Stimulated activated CD8-positive, alpha-beta memory T cell treated with anti-CD3 and anti-CD28 coated beads, Interleukin-12 subunit alpha, Interleukin-12 subunit beta, amount 100 ng/mL, for 1 hour (primary cell): Measurements from ENCODE around the gene ACOX1.

Experiments used
- DNase-seq: peaks from one replicate; pipeline ENCODE4 v3.0.0-alpha.2; 2020; ENCODE audit warnings: low read depth

The ACOX1 gene

DNA sequence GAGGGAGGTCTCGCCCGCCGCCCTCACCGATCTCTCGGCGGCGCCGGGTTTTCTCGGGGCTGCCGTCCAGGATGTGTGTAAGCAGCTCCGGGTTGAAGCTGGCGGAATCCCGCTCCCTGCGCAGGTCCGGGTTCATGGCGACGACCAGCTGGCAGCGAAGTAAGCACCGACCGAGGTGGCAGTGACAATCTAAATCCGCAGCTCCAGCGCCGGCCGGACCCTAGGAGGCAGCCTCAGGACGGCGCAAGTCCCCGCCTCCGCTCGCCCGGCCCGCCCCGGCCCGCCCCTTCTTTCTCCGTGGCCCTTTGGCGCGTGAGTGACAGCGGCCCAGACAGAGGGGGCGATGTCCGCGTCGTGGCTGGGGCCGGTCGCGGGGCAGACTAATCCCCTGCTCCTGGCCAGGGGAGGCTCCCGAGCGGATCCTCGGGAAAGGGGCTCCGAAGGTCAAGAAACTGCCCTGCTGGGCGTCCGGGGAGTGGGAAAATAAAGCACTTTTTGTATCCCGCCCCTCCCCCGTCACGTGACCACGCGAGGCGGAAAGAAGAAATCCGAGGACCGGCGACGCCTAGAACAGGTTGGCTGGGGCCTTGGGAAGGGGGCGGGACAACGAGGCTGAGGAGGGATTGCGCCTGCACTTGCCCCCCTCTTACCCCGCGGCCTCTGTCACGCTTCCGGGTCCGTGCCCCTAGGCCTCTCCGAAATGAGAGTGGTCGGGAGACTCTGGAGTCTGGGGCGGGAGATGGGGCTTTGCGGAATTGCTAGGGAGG lies at the start of gene ACOX1, which contains the start of gene TEN1:
Gene ACOX1, minus strand, starts transcription at position 229 of the 767 bp plus-strand sequence. Its CDS starts 93 bp downstream, at position 136.
Gene TEN1, plus strand, starts transcription at position 303 of the 767 bp plus-strand sequence. CDS start 6,953 bp downstream, outside the sequence.
- DNase-seq: peak; percentile 96

DNA sequence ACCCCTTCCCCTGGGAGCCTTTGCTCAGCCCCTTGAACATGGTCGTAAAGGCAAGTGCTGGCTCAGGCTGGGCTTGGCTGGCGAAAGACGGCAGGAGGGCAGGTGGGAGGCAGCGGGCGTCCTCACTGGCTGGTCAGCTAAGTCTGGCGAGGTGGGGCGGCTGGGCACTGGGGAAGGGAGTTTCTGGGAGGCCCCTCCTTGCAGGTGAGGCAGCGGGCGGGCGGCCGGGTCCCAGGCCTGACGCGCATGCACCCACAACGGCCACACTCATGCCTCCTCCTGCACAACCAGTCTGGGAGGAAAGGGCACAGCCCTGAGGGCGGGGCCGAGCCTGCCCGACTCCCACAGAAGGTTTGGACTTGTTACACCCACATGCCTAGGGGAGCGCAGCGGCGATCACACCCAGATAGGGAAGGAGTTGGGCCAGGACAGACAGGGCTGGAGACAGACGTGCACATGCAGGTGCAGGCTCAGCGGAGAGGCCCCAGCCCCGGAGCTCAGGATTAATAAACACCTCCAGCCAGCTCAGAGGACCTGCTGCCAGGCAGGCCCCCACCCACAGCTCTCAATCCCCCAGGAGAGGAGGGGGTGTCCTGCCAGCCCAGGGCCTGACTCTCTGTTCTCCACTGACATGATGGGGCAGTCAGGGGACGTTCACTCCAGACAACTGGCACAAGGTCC lies 48.3 kb upstream of the ACOX1 start, which contains the start of gene EVPL:
Gene EVPL, minus strand, starts transcription at position 148 of the 681 bp plus-strand sequence. Its CDS starts 108 bp downstream, at position 40.
- DNase-seq: no peak

DNA sequence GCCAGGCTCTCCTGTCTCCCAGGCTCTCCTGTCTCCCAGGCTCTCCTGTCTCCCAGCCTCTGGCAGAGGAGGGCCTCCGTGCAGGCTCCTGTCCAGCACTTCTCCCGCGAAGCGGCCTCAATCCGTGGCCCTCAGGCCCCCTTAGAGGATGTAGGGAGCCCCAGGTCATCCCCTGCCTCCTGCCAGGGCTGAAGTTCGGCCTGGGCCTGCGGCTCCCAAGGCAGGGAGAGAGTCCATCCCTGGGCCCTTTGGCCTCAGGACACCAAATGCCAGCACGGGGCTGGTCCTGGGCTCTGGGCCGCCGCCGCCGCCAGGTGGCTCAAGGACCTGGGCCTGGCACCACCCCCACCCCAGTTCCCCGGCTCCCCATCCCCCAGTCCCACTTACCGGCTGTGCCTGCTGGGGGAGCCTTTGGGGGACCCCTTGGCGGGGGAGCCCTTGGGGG lies 47.8 kb upstream of the ACOX1 start:
- no peak for DNase-seq

DNA sequence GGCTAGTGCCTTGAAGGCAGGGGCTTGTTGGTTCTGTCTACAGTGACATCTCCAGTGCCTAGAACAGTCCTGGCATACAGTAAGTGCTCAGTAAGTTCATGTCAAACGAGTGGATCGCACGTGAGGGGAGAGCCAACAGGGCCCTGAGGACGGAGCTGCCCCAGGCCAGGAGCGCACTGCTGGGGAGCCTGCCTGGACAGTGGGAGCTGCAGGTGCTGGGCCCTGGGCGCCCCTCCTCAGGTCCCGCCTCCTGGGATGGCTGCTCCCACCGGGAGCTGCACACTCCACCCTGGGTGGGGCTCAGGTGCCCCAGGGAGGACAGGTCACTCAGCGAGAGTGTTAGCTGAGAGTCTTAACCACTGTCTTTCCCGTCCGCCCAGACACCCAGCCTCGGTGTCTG lies 46.3 kb upstream of the ACOX1 start:
- no peak for DNase-seq

DNA sequence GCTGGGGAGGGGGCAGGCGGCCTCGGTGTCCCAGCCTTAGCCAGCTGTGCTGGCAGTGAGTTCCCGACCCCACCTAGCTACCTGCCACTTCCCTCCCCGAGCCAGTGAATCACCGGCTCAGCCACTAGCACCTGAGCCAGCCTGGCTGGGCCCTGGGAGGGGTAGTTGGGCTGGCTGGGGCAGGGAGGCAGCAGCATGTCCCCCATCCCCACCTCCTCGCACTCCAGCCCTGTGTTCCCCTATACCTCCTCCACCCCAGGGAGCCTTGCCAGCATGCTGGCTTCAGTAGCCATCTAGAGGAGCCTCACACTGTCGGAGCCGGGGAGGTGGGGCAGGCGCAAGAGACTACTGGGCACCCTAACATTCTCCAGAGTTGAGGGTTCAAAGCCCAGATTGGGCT lies 45.4 kb upstream of the ACOX1 start:
- DNase-seq: no peak

DNA sequence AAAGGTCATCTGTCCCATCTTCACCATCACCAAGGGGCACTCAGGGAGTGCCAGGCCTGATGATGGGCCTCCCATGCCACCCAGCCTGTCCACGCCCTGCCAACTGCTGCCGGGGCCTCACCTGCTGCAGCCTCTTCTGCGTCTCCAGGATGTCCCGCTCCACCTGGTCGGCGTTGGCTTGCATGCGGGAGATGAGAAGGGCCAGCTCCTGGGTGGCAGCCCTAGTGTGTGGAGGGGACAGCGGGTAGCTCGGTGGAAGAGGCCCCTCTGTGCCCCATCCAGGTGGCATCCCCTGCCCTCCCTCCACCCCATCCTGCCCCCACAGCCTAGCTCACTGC lies 44.9 kb upstream of the ACOX1 start:
- no peak for DNase-seq

GRCh38 chr17:76022973-76023899 lies 44.3 kb upstream of the ACOX1 start:
- DNase-seq: no peak

DNA sequence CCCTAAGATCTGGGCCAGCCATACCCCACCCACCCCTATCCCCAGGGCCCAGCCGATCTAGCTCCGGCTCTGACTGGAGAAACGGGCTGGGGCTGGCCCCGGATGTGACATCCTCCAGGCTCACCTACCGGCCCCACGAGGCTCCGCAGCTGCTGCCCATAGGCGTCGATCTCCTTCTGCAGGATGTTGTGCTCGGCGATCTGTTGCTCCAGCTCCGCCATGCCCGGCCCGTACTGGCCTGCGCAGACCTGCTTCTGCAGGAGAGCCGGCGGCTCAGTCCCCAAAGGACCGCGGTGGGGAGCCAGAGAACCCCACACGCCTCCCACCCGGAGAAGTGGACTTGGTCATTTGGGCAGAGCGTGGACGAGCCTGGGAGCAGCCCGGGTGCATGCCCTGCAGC lies 43.3 kb upstream of the ACOX1 start:
- no peak for DNase-seq

DNA sequence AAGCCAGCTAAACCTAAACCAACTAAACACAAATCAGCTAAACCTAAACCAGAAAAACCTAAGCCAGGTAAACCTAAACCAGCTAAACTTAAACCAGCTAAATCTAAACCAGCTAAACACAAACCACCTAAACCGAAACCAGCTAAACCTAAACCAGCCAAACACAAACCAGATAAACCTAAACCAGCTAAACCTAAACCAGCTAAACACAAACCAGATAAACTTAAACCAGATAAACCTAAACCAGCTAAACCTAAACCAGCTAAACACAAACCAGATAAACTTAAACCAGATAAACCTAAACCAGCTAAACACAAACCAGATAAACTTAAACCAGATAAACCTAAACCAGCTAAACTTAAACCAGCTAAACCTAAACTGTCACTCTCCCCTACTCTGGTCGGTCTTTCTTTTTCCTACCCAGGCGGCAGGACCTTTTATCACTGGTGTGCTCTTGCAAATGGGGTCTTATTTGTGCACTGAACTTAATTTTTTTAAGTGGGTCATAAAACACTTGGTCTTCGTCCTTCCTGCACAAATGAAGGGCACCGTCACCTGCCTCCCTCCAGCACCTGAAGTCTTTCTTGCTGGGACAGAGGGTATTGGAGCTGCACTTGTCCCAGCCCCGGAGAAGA lies 41.0 kb upstream of the ACOX1 start:
- DNase-seq: no peak

GRCh38 chr17:76018801-76019200 lies 39.8 kb upstream of the ACOX1 start:
- DNase-seq: no peak

GRCh38 chr17:76018340-76018680 lies 39.3 kb upstream of the ACOX1 start:
- DNase-seq: no peak

GRCh38 chr17:76017481-76018339 lies 38.7 kb upstream of the ACOX1 start:
- DNase-seq: no peak

GRCh38 chr17:76014925-76015261 lies 35.9 kb upstream of the ACOX1 start:
- no peak for DNase-seq

GRCh38 chr17:76014100-76014924 lies 35.3 kb upstream of the ACOX1 start:
- DNase-seq: peak; percentile 60

- no peak for DNase-seq
Measured at GRCh38 chr17:76013377-76013932, 34.5 kb upstream of the ACOX1 start.

- no peak for DNase-seq
Measured at GRCh38 chr17:76011951-76012350, 33.0 kb upstream of the ACOX1 start.

DNA sequence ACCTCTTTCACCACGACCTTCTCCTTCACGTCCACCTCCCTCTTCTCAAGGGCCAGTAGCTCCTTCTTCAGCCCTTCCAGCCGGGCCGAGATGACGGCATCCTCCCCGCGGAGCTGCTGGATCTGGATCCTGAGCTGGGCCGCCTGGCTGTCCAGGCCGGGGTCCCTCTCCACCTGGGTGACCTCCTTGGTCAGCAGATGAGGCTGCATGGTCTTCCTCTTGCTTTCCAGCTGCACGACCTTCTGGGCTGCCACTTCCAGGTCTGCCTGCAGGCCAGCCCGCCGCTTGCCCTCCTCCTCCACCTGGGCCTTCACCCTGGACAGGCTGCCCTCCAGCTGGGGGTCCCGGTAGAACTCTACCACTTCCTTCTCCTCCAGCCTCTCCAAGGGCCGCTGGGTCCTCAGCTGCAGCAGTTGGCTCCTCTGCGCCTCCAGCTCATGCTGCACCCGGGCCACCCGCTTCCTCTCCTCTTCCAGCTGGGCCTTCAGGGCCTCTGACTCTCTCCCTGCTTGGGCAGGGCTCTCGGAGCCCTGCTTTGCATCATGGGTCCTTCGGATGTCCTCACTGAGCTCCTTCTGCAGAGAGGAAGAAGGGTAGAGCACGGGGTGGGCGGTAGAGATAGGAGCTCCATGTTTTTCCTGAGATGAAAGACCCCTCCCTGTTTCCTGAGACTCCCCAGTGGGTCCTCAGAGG lies 31.1 kb upstream of the ACOX1 start:
- no peak for DNase-seq

DNA sequence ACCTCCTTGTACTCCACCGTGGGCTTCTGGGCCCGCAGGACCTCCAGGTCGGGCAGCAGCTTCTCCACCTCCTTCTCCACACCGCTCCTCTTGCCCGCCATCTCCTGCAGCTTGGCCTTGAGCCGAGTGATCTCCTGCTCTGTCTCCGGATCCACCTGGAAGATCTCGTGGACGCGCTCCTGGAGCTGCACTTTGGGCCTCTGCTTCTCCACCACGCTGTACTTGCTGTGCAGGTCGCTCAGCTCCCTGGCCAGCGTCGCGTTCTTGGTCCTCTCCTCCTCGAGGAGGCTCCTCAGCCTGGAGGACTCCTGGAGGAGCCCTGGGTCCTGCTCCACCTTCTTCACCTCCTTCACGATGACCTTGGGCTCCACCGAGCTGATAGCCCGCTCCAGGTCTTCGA lies 30.5 kb upstream of the ACOX1 start:
- no peak for DNase-seq
